Mucosa of descending colon (tissue), 3 donors: ENCODE measurements around the gene SF3A1. TPM values are rescaled to one million over a fixed set of nuclear protein-coding genes. Genes with fewer than 3 reads are reported as not detected.
A peak's percentile ranks its signal among the peaks of the same experiment; 100 is the strongest.

Experiments used
- ATAC-seq: fragments of 200-7000 bp; cut with Tn5 transposase; one replicate; pipeline ENCODE4 v1.9.1; 2020; ENCODE audit warnings: mild to moderate bottlenecking, moderate library complexity
- DNase-seq, 3 donors: peaks; one replicate each; pipeline ENCODE4 v3.0.0-alpha.2; 2020
- H3K36me3 ChIP-seq: fragments of 200-600 bp; one replicate; pipeline ENCODE4 v1.8.0; 2021; ENCODE audit warnings: low read depth, mild to moderate bottlenecking
- H3K4me1 ChIP-seq: fragments of 200-600 bp; one replicate; pipeline ENCODE4 v1.8.0; 2021; ENCODE audit warnings: low read depth, mild to moderate bottlenecking
- H3K4me3 ChIP-seq: fragments of 200-600 bp; one replicate; pipeline ENCODE4 v1.8.0; 2021; ENCODE audit warnings: mild to moderate bottlenecking
- H3K9me3 ChIP-seq: fragments of 200-600 bp; one replicate; pipeline ENCODE4 v1.8.0; 2021; ENCODE audit warnings: mild to moderate bottlenecking
- intact Hi-C, 2 donors: fragments of 100-400 bp; cut with DNase I in 1 of 2; cut with micrococcal nuclease in 1 of 2; formaldehyde crosslinking; loops; one replicate each; pipeline versions ENCODE4 v1.11.0 to v1.11.1; 2022; cut with DNase I, micrococcal nuclease
- total RNA-seq, 3 donors: library from RNA; stranded (reverse); fragmentation: NEBNext Ultra II Directional in 2 of 3; extraction: Animal tissue kit (Norgen Biotek cat#: 25700) in 2 of 3; gene quantifications; one replicate each; pipeline versions ENCODE4 v1.2.1 to v1.2.4, GENCODE V29; 2021 to 2023
- TF ChIP-seq, protein P1 (sequence below): fragments of 200-600 bp; IDR thresholded peaks from one replicate; pipeline ENCODE4 v1.8.0; 2022; ENCODE audit warnings: antibody characterized with exemption, mild to moderate bottlenecking
- donor health status: DM: no; HTN: no; CAD: no; lungs with moderate emphysema.
- donor health status: DM: no; HTN: no; CAD: no.
- donor health status: DM: no; HTN: yes; CAD: no.

Gene SF3A1
- total RNA-seq, 3 donors from 2014 or later: 133 to 152 (median 151) TPM

DNA sequence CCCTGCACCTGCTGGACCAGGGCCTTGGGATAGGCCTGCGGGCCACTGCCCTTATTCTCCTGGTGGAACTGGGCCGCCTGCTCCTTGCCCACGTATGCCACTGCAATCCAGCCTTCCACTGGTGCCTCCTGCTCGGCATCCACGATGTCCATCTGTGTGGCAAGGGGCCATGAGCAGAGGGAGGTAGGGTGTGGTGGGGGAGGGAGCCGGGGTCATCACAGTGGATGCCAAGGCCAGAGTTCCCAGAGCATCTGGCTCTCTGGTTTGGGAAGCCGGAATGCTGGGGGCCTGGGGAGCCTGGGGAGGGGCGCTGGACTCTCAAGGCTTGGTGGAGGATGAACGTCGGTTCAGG lies 29.9 kb upstream of the SF3A1 start:
- no peak for DNase-seq
- Histone ChIP-seq H3K4me1 (peaks cover 11% of the 10 kb centered on the region), H3K9me3 (no peaks in the 10 kb centered on the region), H3K4me3 (peak overlapping the region; percentile 32), H3K36me3 (no peaks in the 10 kb centered on the region)
- intact Hi-C loops: no loop called here
- ATAC-seq: no peak
- TF ChIP-seq, protein P1, sequence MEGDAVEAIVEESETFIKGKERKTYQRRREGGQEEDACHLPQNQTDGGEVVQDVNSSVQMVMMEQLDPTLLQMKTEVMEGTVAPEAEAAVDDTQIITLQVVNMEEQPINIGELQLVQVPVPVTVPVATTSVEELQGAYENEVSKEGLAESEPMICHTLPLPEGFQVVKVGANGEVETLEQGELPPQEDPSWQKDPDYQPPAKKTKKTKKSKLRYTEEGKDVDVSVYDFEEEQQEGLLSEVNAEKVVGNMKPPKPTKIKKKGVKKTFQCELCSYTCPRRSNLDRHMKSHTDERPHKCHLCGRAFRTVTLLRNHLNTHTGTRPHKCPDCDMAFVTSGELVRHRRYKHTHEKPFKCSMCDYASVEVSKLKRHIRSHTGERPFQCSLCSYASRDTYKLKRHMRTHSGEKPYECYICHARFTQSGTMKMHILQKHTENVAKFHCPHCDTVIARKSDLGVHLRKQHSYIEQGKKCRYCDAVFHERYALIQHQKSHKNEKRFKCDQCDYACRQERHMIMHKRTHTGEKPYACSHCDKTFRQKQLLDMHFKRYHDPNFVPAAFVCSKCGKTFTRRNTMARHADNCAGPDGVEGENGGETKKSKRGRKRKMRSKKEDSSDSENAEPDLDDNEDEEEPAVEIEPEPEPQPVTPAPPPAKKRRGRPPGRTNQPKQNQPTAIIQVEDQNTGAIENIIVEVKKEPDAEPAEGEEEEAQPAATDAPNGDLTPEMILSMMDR: no peak

DNA sequence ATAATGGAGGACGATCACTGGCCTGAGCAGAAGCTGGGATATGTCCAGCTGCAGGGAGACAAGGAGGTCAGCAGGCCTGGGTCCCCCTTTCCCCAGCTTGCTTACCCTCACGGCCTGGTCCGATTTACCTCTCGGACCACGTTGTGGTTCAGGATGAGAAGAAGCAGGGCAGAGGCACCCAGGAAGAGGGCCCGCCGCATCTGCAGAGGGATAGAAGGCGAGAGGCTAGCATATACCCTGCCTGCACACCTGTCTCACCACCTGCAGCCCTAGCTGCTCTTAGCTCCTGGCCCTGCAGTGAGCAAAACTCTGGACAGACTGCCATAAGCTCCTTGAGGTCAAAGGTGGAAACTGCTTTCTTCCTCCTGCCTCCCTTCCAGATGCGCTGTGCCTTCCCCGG lies 29.2 kb upstream of the SF3A1 start:
- H3K4me3 ChIP-seq: no peak overlapping the region
- intact Hi-C loops: no loop called here
- ATAC-seq (no peak), DNase-seq (no peak)
- H3K36me3 ChIP-seq: no peaks in the 10 kb centered on the region
- TF ChIP-seq, protein P1: no peak
- H3K4me1 ChIP-seq: peaks cover 11% of the 10 kb centered on the region
- H3K9me3 ChIP-seq: no peaks in the 10 kb centered on the region

DNA sequence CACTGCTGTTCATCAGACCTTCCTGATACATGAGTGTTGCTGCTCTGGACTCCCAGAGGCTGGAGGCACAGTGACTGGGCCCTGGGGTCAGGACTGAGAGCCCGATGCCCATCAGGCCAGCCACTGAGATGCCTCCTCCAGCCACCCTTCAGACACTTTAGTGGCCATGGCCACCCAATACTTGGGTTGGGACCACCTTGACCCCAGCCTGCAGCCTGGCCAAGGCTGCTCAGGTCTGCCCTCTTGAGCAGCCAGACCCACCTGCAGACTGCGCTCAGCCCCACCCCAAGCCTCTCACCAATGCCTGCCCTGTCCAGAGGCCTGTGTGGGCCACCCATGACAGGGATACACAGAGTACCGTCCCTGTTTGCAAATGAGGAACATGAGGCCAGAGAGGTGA lies 26.4 kb upstream of the SF3A1 start:
- H3K4me1 ChIP-seq: peaks cover 11% of the 10 kb centered on the region
- no peaks in the 10 kb centered on the region for H3K36me3 ChIP-seq
- TF ChIP-seq, protein P1: no peak
- no peak overlapping the region for H3K4me3 ChIP-seq
- no peak for DNase-seq
- H3K9me3 ChIP-seq: no peaks in the 10 kb centered on the region
- intact Hi-C loops: loop anchor here in 1 of 2 donors (5.0 kb wide), 1 partner anchor 116 kb away; the partner anchor contains the start of gene OSM
- ATAC-seq: no peak

DNA sequence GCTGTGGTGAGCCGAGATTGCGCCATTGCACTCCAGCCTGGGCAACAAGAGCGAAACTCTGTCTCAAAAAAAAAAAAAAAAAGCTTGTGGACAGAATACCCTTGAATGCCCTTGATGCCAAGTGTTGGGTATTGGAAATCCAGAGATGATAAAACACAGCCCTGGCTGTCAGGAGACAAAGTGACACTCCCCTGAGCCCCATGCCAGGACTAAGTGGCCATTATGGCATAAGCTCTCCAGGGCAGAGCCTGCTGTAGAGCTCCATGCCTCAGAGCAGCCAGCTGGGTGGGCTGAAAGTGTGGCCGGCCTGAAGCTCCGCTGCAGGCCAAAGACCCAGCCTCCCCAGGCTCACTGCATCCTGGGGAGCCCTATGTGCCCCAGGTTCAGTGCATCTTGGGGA lies 25.6 kb upstream of the SF3A1 start:
- intact Hi-C loops: loop anchor here in 1 of 2 donors (5.0 kb wide), 1 partner anchor 115 kb away; the partner anchor contains the start of gene OSM

DNA sequence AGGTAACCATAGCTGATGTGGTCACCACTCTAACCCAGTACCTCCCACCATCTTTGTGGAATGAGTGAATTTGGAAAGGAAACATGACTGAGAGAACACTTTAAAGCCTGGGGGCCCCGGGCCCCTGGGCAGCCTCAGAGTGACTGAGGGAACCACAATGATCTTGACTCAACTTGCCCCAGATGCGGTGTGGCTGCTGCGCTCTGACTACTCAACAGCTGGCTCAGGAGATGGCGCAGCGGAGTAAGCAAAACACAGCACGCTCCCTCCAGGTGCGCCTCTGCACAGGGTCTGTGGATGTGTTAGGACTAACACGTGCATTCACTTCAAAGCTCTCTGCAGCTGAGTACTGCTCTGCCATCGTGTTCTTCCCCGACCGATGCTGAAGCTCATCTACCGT lies 24.6 kb upstream of the SF3A1 start:
- Histone ChIP-seq H3K36me3 (no peaks in the 10 kb centered on the region), H3K4me3 (no peak overlapping the region), H3K9me3 (no peaks in the 10 kb centered on the region), H3K4me1 (peaks cover 2% of the 10 kb centered on the region)
- no peak for DNase-seq
- intact Hi-C loops: loop anchor here in 1 of 2 donors (5.0 kb wide), 1 partner anchor 114 kb away; the partner anchor contains the start of gene OSM
- no peak for ATAC-seq
- TF ChIP-seq, protein P1: no peak

More for the DNA sequence above, 25.6 kb upstream of the SF3A1 start:
- H3K9me3 ChIP-seq: no peaks in the 10 kb centered on the region
- ATAC-seq (no peak), DNase-seq (no peak)
- no peak overlapping the region for H3K4me3 ChIP-seq
- TF ChIP-seq, protein P1: no peak
- H3K4me1 ChIP-seq: peaks cover 8% of the 10 kb centered on the region
- no peaks in the 10 kb centered on the region for H3K36me3 ChIP-seq

DNA sequence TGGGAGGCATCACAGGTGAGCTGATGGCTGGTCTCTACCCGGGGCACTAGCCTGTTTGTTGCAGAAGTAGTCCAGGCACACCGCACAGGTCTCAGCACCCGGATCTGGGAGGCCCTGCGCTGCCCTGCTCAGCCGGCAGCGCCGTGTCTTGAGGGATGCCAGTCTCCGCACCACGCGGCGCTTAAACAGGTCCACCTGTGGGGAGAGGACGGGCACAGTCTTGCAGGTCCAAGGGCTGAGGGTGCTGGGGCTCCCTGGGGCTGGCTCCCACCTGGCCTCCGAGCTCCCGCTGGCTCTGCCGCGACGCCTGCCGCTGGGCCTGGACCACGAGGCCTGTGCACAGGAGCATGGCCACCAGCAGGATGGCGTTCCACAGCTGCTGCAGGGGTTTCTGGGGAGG lies 23.3 kb upstream of the SF3A1 start:
- TF ChIP-seq, protein P1: no peak
- Histone ChIP-seq H3K4me1 (no peaks in the 10 kb centered on the region), H3K4me3 (no peak overlapping the region), H3K36me3 (no peaks in the 10 kb centered on the region), H3K9me3 (no peaks in the 10 kb centered on the region)
- no peak for DNase-seq
- intact Hi-C loops: loop anchor here in 1 of 2 donors (5.0 kb wide), 1 partner anchor 113 kb away; the partner anchor contains the start of gene OSM
- no peak for ATAC-seq
